Erythroblast (primary cell): ENCODE measurements around the gene LIM2.

Source experiments
- DNase-seq, 2 experiments: peaks; one replicate each; lab custom pipeline; 2025; lab: John Stamatoyannopoulos, UW
- GATA1 ChIP-seq: IDR thresholded peaks from 2 replicates; pipeline ENCODE4 v1.6.1; 2011; ENCODE audit warnings: low read depth, mild to moderate bottlenecking, control low read depth, low read length, moderate library complexity
- POLR2A ChIP-seq: IDR thresholded peaks from 2 replicates; pipeline ENCODE4 v1.6.1; 2011; ENCODE audit warnings: mild to moderate bottlenecking, low read length

Gene LIM2

DNA sequence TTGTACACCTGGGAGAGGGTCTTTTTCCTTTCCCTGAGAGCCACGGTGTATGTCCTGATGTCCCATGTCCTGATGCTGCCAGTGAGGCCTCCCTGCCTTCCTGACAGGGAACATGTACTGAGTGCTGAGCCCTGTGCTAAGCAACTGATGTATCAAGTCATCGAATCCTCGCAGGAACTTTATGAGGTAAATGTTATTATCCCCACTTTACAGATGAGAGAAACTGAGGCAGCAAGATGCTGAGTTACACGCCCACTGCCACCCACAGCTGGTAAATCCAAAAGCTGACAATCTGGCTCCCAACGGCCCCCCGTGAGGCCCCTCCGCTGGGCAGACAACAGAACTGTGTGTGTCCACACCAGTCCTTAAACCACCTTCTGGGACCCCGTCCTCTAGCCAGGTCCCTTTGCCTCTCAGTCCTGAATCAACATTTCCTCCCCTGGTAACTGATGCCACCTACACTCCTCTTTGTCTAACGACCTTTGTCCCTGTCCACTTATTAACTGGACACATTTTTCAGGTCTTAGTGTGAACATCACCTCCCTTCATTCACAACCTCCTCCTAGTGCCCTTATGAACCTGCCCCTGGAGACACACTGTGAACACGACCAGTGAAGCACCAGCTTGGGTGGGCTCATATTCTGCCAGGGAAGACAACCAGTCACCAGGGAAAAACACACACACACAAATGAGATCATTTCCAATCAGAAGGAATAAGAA lies 40.4 kb downstream of the LIM2 start:
- no peak for DNase-seq
- TF ChIP-seq GATA1 (no peak), POLR2A (no peak)

DNA sequence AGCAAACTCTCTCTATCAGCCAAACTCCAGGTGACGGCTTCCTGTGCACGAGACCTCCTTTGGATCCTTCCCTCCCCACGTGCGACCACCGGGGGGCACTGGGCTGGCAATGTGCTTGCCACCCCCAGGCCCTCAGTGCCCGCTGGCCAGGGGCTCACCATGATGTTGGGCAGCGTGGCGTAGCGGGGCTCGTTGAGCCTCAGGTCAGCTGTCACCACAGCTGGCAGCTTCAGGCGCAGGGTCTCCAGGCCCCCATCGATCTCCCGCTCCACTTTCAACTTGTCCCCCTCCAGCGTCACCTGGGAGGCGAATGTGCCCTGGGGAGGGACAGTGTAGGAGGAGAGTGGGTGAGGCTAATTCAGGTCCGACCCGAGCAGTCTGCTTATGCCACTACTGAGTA lies 41.0 kb downstream of the LIM2 start:
- DNase-seq: no peak
- no peak for TF ChIP-seq POLR2A
- TF ChIP-seq GATA1: no peak

DNA sequence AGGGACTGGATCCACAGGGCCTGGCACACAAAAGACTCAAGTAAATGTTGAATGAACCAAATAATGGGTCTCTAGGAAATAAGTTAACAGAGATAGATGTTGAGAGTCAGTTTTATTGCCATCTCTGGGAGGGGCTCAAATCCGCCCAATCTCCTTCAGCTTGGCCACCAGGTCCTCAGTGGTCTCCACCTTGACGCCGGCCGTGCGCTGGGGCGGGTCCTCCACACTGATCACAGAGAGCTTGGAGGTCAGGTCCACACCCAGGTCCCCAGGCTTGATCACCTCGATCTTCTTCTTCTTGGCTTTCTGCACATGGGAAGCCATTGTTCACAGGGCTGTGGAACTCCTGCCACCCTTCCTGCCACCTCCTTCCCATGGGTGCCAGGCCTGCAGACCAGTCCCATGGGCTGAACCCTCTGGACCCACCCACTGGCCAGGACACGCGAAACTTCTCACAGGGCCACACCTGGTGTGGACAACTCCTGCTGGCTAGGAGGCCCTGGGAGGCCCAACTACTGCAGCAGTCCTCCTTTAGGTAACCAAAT lies 42.6 kb downstream of the LIM2 start:
- no peak for DNase-seq
- TF ChIP-seq POLR2A (no peak), GATA1 (no peak)

DNA sequence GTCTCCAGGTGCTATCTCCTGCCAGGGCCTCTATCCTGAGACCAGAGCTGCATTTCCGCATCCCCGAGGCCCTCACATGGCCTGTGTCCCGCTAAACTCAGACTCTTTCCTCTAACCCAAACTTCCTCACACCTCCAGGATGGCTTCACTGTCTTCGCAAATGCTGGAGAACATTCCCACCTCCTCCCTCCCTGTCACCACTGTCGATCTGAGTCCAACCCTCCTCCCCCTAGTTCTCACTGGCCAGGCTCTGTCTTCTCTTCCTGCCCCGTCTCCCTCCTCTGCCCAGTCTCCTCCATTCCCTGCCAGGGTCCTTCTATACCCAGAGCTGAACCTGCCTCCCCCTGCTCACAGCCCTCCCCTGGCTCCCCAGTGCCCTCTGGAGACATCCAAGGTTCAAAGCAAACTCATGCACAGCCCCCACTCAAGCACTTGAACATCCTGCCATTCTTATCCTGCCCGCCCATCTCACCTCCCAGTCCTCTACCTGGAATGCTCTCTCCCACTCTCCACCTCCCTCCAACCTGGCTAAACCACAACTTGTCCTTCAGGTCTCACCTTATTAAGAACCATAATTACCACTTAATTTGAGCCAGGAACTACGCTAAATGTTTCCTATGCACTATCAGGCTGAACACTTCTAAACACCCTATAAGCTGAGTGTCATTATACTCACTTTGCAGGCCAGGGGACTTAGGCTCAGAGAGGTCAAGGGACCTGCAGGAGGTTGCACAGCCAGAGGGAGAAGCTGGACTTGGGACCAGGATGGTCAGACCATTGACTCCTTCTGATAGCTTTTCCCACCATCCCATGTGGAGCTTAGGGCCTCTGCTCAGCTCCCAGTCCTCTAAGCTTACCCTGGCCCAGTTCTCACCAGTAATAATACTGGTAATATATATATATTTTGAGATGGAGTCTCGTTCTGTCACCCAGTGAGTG lies 44.9 kb downstream of the LIM2 start:
- no peak for DNase-seq
- no peak for TF ChIP-seq POLR2A
- no peak for TF ChIP-seq GATA1

DNA sequence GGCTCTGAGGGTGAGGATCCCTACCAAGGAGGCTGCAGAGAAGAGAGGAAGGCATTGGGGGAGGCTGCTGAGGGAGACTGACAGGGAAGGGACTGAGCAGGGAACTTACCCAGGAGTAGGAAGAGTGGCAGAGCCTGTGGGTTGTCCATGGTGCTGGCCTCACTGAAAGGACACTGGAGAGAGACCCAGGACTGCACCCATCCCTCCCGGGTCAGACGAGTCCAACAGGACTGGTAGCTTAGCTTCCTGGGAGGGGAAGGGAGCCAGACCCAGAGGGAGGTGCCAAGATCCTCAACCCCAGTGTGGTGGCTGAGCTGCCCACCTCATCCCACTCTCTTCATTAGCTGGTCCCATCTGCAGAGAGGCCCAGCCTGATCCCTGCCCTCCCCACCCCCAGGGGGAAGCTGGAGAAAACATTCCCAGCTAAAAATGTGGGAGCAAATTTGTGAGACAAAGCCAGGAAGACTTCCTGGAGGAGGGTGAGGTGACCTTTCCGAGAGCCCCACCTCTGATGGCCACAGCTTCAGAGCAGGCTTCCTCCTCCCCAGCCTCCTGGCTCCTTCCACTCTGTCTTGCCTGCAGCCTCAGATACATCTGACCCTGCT lies 45.7 kb downstream of the LIM2 start, which contains the start of gene VSIG10L:
VSIG10L (minus strand) TSS at position 164 of the 605 bp plus-strand sequence; CDS start at position 149, 15 bp downstream.
- no peak for DNase-seq
- TF ChIP-seq GATA1: no peak
- no peak for TF ChIP-seq POLR2A

DNA sequence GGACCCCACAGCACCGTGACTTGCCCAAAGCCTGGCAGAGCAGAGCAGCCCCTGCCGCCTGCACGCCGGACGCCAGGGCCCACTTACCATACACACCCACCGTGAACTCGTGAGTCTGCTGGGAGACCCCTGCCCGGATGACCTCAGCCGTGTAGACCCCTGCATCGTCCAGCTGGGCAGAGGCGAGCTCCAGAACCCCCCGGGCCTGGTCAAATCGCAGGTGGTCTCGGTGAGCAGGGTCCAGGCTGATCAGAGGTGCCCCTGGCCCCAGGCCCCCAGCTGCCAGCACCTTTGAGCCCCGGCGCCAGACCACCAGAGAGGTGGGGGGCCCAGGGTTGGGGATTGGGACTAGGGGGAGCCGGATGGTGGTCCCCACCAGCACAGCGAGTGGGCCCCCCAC lies 46.7 kb downstream of the LIM2 start:
- TF ChIP-seq GATA1: no peak
- TF ChIP-seq POLR2A: no peak

DNA sequence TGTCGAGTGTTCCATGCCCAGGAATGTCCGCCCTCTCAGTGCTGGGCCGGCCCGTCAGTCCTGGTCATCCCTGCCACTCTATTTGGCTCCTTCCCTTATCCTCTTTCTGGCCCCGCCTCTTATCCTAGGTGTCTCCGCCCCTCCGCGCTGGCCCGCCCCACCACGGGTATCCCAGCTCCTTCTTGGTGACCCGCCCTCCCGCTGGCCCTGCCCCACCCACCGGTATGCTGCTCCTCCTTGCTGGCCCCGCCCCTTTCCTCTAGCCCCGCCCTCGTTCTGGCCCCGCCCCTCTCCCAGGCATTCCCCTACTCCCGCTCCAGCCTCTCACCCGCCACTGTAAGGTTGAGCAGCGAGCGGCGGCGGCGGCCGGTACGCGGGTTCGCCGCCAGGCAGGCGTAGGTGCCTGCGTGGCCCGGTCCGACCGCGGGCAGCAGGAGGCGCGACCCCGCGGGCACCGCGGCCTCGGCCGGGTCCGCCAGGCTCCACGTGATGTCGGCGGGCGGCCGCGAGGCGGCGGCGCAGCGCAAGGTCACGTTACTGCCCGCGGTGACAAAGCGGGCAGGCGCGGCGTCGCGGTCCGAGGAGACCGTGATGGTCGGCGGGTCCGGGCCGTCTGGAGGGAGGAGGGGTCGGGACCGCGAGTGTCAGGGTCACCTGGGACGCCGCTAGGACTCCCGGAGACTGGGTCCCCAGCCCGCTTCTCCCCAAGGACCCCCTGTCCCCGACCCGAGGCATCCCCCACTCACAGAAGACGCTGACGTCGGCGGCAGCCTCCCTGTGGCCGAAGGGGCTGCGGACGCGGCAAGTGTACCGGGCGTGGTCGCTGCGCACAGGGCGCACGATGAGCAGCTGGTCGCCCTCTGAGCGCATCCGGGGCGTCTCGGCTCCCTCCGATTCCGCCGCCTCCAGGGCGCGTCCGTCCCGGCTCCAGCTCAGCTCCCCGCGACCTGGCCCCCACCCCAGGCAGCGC lies 47.8 kb downstream of the LIM2 start:
- TF ChIP-seq GATA1 (no peak), POLR2A (peak; percentile 39)
- peak; percentile 97 to 98 for DNase-seq

More for the DNA sequence above, 46.7 kb downstream of the LIM2 start:
- DNase-seq: no peak

DNA sequence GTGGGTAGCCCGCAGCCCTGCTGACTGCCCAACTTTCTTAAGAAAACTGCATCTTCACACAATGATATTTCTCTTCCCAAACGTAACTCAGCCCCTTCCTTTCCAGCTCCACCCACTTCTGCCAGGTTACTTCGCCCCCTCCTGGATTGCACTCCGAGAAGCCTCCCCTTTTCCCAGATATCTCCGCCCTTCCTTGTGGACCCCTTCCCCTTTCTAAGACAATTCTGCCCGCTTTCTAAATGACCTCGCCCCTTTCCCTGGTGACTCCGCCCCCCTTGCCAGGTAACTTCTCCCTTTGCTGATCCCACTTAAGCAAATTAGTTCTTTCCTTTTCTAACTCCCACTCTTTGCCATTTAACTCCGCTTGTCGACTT lies 48.5 kb downstream of the LIM2 start:
- TF ChIP-seq GATA1: no peak
- no peak for TF ChIP-seq POLR2A
- DNase-seq: no peak

DNA sequence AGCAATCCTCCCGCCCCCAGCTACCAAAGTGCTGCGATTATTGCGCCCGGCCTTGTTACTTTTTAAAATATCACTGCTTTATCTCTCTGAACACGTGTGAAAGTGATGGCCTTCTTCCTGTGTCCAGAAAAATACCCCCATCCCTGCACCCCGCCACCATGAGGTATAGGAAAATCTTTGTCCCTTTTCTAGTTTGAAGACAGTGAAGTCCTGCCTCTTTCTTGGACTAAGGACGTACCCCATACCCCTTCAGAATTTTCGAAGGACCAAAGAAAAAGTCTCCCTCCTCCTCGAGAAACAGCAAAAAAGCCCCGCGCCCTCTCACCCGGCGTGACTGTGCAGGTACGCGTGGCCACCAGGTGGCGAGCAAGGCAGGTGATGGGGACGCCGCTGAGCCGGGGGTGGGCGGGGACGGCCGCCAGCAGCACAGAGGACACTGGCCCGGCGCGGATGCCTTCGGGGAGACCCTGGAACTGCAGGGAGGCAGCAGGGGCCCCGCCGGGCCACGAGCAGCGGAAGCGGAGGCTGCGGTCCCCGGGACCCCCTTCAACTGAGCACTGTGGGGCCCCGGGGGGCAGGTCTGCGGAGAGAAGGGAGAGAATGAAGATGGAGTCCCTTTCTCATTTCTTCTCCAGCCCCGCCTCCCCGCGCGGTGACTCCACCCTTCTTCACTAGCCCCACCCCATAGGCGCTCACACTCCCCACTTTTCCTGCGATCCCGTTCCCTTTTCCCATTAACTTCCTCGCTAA lies 49.0 kb downstream of the LIM2 start:
- TF ChIP-seq GATA1: no peak
- no peak for TF ChIP-seq POLR2A
- DNase-seq: peak; percentile 85 to 91

DNA sequence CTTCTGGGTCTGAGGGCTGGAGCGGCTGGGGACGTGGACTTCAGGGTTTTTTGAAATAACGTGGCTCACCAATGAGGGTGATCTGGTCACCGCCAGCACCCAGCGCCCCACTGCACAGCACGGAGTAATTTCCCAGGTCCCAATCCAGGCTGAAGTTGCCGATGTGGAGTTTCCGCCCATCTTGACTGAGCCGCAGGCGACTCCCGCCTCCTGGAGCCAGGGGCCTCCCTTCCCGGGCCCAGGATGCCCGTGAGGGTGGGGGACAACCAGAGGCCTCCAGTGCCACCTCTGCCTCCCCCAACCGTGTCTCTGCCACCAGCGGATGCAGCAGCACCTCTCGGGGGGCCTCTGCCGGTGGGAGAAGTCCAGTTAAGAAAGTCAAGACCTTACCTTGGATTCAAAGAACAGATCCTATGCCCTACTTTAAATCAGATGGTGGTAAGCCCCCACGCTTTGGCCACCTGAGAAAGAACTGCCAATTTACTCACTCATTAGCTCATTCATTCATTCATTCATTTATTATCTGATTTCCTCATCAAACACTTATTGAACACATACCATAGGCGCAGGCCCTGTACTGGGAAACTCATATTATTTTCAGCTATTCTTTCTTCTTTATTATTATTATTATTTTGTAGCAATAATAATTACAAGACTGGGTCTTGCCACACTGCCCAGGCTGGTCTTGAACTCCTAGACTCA lies 49.8 kb downstream of the LIM2 start:
- no peak for DNase-seq
- TF ChIP-seq GATA1 (no peak), POLR2A (no peak)

DNA sequence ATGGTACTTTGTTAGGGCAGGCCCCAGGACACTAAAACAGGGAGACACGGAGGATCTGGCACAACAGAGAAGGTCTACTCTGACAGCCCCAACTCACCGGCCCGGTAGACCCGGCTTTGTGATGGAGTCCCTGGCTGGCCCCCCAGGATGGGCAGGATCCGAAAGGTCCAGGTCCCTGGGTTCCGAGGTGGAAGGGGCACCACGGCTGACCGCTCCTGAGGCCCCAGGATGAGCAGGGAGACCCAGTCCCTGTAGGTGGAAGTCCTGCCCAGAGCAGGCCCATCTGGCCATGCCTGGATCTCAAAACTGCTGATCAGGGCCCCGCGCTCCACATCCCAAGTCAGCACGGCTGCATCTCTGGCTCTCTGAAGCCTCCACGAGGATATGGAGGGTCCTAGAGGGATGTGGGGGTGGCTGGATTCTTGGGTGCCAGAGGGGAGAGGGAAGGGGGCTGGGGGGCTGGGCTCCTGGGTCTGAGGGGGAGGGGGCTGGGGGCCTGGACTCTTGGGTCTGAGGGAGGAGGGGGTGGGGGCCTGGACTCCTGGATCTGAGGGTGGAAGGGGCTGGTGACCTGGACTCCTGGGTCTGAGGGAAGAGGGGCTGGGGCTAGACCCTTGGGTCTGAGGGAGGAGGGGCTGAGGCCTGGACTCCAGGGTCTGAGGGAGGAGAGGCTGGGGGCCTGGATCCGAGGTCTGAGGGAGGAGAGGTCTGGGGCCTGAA lies 50.5 kb downstream of the LIM2 start:
- TF ChIP-seq POLR2A (no peak), GATA1 (no peak)

DNA sequence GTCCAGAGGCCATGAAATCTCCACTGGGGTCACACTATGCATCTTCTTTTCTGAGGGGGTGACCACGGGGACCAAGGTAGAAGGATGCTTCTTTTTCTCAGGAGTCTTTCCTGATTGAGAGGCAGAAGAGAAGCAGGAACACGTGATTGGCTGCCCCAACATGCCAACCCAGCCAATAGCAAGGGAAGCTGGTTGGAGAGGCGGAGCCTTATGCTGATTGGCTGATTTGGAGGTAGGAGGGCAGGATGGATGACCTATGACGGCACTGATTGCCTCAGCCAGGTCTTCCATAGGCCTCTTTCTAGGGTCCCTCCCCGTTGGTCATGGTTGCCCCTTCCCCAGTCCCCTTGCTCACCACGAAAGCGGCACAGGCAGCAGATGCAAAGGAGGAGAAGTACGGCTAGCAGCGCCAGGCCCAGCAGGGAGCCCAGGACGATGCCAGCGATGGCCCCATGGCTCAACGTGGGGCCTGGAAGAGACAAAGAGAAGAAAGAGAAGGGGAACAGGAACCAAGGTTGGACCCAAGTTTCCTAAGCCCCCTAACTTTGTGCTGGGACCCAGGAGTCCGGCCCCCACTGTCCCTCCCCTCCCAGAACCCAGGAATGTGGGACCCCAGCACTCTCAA lies 53.8 kb downstream of the LIM2 start:
- TF ChIP-seq GATA1: no peak
- no peak for TF ChIP-seq POLR2A
- DNase-seq: peak in 1 of 2 experiments; percentile 42

More for the DNA sequence above, 50.5 kb downstream of the LIM2 start:
- DNase-seq: no peak
